Fibroblast of lung (primary cell): Measurements from ENCODE around the gene DLD.

Experiments
- EZH2 ChIP-seq: IDR thresholded peaks from 2 replicates; pipeline ENCODE4 v1.5.1; 2012; ENCODE audit warnings: low read length, control low read depth, mild to moderate bottlenecking; ENCODE audit errors: missing control alignments
- TF ChIP-seq, protein P1 (sequence below), 2 donors: IDR thresholded peaks in 1 of 2; conservative IDR thresholded peaks in 1 of 2; 1 replicate in 1 of 2; 2 replicates in 1 of 2; pipeline ENCODE4 v1.5.1; 2011 to 2012; ENCODE audit warnings: low read length in 2 of 2, control low read depth in 1 of 2, inconsistent platforms in 1 of 2, low read depth in 1 of 2, mild to moderate bottlenecking in 1 of 2

DNA sequence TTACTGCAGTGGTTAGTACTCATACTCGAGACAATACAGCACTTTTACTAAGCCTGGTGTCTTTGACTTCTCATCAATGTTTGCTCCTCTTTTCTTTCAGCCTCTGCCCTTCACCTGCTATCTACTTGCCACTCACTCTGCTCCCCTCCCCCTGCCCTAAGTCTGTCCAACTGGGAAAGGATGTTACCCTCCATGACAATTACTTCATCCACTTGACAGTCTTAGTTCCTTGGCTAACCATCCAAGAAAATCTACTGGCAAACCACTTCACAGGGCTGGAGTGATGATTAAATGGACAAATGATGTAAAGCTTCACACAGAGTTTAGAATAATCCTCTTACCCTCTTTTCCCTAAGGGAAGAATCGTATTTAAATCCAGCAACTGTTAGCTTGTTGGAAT, 8.2 kb upstream of the DLD start:
- TF ChIP-seq, protein P1, sequence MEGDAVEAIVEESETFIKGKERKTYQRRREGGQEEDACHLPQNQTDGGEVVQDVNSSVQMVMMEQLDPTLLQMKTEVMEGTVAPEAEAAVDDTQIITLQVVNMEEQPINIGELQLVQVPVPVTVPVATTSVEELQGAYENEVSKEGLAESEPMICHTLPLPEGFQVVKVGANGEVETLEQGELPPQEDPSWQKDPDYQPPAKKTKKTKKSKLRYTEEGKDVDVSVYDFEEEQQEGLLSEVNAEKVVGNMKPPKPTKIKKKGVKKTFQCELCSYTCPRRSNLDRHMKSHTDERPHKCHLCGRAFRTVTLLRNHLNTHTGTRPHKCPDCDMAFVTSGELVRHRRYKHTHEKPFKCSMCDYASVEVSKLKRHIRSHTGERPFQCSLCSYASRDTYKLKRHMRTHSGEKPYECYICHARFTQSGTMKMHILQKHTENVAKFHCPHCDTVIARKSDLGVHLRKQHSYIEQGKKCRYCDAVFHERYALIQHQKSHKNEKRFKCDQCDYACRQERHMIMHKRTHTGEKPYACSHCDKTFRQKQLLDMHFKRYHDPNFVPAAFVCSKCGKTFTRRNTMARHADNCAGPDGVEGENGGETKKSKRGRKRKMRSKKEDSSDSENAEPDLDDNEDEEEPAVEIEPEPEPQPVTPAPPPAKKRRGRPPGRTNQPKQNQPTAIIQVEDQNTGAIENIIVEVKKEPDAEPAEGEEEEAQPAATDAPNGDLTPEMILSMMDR (conservative IDR thresholded peaks at IDR 0.05 in 1 of 2, IDR thresholded peaks at IDR 0.05 in 1 of 2; ENCODE audit: low read depth in 1 of 2, low read length in 2 of 2), result no peak
- no peak for TF ChIP-seq EZH2
